Stimulated activated CD8-positive, alpha-beta memory T cell treated with anti-CD3 and anti-CD28 coated beads, Interleukin-12 subunit alpha, Interleukin-12 subunit beta, amount 100 ng/mL, for 24 hours (primary cell): ENCODE data around the gene DGKG.

Experiments used
- DNase-seq: peaks from one replicate; pipeline ENCODE4 v3.0.0-alpha.2; 2020; ENCODE audit errors: extremely low read depth

DGKG gene

GRCh38 chr3:186108941-186109865 lies 252.8 kb downstream of the DGKG start, which contains the start of gene ETV5:
TSS of gene ETV5 (minus strand) at chr3:186109089. CDS start at chr3:186105868, 3,221 bp downstream.
- DNase-seq = peak; percentile 87

DNA sequence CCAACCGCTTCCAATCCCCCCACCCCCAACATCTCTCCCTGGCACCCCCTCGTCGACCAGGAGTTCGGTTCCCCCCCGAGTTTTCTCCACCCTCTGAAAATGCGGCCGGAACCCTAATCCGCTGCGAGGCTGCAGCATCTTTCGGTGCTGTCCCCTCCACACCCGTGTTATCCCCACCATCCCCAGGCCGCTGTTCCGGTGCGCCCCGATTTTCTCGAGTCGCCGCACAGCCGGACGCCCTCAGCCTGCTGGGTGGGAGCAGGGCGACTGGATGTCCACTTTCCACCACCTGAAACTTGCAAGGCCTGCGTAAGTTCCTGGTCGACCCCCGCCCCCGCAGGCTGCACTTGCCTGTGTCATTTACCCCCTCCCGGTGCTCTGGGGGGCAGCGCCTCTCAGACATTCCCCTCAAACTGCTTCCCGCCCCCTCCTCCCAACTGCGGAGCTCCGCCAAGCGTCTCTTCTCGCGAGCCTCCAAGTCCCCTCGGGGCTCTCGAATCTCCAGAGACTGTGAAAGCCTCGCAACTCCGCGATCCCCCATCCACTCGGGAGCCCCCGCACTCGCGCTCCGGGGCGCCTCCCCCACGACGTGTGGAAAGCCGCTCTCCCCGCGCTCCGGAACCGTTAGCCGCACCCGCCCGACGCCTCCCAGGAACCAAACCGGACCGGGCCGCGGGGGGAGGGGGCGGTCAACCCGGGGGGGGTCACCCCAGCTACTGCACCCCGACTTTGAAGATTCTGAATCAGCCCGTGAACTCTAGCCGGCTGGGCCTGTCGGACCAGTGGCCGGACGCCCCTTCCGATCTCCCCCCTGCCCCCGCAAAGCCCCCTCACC lies 253.7 kb downstream of the DGKG start:
- DNase-seq = no peak

DNA sequence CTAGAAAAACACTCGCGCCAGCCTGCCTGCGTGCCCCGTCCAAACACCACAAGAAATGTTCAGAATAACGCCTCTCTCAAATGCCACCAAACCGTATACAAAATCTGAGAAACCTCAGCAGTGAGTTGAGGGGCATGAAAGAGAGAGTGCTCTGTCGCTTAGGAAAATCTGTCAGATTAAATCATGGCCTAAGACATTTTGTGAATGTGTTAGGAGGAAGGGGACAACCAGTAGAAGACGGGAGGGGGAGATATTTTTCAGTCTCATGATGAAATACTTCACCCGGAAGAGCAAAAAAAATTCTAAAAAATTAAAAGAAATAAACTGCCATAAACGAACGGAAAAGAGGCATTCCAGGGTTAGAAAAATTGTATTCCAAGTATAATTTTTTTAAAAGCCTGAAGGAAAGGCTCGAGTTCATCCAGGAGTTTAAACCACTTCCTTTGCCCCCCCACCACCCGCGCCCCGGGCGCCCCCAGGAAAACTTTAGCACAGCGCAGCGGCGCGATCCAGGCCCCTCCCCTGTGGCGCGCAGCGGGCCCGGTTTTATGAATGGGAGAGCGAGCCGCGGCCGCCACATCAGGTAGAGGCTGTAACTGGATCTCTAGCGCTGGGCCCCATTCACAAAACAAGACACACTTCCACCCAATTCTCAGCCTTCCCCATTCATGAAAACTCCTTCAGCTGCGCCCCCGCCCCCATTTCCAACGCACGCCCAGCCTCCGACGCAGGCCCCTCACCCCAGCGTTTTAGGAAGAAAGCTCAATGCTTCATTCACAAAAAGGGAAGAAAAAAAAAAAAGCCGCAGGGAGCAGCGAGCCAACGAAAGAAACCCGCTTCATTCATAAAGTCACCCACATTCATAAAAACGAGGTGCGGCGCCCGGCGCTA lies 254.6 kb downstream of the DGKG start:
- no peak for DNase-seq

- no peak for DNase-seq
These were observed 256.5 kb downstream of the DGKG start for GRCh38 chr3:186105543-186105942.

DNA sequence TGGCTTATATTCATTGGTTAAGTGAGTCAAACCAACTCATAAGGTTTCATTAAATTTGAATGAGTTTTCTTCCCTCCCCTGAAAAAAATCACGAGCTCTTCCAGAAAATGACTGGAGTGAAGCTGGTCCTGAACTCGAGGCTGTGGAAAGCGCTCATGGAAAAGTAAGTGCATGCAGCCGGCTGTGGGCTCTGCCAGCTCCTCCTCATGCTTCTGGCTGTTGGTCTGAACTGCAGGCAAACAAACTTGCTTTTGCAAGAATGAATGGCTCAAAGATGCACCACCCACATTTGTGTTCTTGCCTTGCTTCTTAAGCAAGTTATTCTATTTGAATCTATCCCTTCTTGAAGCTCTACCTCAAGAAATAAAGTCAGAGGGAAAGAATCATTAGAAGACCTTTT lies 259.3 kb downstream of the DGKG start:
- no peak for DNase-seq

DNA sequence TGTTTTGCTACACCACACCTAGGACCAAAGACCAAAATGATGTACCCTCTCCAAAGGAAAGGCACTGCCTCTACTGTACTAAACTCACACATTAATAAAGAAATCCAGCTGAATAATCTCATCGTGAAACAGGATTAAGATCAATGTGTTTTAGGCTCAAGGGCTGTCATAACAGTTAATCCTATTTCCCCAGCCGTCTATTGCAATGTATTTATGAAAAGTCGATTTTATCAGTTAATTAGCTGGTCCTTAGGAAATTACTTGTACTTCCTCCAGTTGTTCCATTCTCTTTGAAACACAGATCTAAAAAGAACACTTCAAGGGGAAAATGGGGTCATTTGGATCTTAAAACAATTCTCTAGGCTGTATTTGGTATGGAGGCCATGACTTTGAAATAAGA lies 261.6 kb downstream of the DGKG start:
- DNase-seq = no peak

DNA sequence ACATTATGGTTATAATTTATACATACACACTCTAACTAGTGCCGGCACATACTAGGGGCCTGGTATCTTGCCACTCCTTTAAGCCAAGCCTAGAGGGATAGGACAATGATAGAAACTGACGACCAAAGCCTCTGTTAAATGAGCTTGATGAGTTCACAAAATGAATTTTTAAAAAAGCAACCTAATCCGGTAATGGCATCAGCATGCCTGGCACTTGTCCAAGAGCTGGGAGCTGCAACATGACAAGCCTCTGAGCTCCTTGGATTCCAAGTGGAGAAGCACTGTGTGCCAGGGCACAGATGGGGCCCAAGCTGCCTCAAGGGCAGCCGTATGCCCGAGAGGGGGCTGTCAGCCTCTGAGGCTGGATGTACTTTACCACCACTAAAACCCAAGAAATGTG lies 262.9 kb downstream of the DGKG start:
- DNase-seq = no peak

DNA sequence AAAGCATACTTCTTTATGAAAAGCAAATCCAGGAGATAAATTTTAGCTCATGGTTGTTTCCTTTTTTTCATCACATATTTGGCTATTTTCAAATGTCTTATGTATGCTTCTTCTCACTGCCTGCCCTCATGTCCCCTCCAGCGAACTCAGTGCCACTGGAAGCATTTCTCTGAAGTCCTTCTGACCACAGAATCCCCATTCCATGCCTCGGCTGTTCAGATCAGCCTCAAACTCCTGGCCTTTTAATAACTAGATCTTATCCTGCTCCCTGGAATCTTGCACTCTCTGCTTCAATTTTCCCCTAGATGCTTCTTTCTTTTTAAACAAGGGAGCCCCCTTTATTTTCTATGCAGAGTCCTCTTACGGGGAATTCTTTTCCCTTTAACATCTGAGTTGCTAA lies 263.3 kb downstream of the DGKG start:
- no peak for DNase-seq

- no peak for DNase-seq
These were observed 264.2 kb downstream of the DGKG start for GRCh38 chr3:186097663-186098451.

GRCh38 chr3:186097317-186097662 lies 264.7 kb downstream of the DGKG start:
- DNase-seq = no peak
